ENCODE results near the gene SLC2A9.

Gene SLC2A9

DNA sequence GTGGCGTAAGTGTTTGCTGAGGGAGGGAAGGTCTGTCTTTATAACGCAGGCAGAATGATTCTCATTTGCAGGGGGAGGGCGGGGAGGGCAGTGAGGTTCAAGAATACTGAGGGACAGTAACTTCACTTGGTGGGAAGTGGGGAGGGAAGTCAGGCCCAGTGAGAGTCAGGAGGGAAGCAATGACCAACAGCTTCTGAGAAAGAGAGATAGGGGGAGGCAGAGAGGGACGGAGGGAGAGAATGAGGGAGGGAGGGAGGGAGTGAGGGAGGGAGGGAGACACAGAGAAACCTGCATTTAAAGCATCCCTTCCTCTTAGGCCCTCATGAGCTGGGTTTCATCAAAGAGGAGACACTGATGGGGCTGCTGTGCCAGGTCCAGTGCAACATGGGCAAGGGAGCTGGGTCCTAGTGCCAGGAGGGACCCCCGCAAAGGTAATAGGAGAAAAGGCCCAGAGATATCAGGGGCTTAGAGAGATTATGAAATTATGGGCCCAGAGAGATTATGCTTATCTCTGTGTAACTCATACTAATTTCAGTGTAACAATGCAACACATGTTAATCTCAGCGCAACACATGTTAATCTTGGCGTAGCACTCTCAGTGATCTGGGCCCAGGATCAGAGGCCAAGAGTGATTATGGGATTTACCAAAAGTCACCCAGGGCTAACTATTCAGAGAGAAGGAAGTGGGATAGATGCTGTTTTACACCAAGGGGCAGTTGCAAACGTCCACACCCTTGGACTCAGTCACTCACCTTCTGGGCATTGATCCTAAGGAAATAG, 127.8 kb downstream of the SLC2A9 start:
- no peak for DNase-seq (ENCODE audit: low read depth in 2 of 2)

DNA sequence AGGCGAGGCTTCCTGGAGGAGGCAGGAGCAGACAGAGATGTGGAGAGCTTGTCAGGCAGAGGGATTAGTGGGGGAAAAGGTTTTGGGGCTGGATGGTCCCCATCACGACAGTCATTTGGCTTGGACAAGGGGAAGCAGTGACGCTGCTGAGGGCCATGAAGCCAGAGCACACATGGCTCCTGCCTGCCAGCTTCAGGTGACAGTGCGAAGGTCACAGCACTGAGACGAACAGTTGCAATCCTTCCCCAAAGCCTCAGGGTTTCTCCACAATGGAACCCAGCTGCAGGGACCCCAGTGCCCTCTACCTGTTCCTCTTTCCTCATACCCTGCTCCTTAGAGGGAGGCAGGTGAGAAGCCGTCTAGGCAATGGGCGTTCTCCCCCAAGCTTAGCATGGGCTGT, 129.6 kb downstream of the SLC2A9 start:
- no peak for DNase-seq (ENCODE audit: low read depth in 2 of 2)

DNA sequence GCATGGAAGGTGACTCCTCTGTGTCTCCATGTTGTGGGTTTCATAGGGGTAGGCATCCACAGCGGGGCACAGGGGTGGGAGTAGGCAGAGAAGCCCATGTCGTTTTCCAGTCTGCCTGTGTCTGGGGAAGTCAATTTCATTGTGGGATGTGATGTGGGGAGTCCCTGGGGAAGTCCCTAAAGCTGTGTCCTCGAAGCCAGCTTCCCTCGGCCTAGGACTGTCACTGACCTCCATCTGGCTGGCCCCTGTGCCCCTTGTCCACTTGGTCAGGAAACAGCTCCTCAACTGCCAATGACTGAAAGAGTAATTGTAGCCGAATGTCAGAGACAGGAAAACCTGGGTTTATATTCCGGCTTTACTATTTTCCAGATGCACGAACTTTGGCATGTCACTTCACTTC, 130.2 kb downstream of the SLC2A9 start:
- DNase-seq (ENCODE audit: low read depth in 2 of 2): no peak

DNA sequence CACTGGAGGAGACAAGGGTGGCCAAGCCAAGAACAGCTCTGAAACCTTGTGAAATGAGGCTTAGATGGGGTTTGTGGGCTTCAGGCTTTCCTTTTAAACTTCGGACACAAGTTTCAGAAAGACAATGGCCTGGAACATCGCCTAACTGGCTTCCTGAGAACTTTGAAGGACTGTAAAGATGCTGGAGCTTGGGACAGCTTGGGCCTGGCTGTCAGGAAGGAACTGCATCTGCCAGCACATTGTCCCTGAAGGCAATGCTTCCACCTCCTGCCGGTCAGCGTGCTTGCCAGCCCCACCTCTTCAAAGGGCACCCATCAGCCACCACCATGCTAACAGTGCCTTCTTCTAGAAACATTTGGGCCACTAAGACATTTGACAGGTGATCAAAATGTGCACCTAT, 132.0 kb downstream of the SLC2A9 start:
- DNase-seq (ENCODE audit: low read depth in 2 of 2): no peak

DNA sequence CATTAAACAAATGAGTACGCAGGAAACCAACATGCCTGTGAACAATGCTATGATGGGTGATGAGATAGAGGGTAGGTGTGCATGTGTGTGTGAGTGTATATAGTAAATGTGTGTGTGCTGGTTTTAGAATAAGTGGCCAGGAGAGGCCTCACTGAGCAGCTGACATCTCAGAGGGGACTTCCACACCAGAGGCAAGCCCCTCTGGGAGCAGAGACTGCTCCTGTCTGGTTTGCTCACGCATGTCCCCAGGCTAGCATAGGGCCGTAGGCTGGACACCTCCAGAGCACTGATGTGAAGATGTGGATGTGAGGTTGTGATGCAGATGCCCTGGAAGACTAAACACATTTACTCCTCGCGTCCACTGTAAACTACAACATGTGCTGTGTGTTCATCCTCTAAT, 135.3 kb downstream of the SLC2A9 start:
- DNase-seq (ENCODE audit: low read depth in 2 of 2): no peak

DNA sequence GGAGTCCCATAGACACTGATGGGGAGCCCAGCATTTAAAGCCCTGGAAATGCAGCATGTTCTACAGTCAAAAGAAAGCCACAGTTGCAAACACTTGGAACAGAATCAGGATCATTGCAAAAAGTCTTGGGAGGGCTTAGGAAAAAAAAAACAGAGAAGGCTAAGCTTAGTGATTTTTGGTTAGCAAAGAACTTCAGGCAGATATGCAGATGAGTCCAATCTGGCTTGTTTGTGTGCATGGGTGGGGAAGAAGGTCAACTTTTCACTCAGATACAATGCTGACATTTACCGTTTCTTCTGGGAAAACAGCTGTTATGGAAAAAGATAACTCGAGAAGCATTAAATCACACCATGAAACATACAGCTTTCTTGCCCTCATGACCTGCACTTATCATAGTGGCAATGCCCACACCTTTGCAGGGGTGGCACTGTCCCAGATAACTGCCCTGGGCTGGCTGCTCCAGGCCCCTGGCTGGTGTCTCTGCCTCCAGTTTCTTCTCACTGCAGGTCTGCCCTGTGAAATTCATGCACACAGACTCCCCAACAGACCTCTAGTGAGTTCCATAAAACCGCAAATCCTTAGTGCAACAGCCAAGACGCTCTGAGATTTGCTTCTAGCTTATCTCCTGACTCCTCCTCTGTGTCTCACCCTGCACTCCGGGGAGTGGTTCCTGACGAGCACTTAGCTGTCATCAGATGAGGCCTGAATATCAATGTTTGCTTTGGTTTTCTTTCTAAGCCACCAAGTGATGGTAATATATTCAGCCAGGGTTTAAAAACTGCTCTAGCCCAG, 140.7 kb downstream of the SLC2A9 start:
- no peak for DNase-seq (ENCODE audit: low read depth in 2 of 2)

DNA sequence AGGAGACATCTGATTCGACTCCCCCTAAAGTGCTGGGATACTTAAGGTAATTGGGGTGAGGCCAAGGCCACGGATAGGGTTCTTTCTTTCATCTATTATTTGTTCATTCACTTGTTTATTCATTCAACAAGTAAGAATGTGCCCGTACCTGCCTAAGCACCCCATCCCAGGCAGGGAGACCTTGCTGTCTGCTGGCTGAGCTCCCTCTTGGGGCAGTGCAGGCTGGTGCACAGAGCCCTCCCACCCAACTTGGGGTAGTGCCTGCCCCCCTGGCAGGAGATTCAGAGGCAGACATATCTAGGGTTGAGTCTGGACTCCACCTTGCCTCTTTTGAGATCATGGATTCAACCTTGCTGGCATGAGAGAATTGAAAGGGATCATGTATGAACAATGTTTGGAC, 144.2 kb downstream of the SLC2A9 start:
- DNase-seq (ENCODE audit: low read depth in 2 of 2): no peak

DNA sequence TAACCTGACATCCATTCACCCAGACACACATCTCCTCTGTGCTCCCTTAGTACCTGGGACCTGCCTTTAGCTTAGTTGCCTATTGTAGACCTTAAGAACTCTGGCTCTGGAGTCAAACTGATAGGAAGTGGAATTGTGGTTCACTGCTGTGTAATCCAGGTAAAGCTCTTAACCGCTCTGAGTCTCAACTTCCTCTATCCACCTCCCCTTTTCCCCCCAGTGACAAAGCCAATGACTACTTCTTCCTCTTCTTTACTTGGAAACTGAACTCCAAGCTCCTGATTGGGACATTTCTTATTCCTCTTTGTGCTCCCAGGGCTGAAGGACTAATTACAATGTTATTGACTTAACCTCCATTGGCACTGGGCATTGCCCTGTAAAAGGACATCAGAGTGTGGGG, 145.8 kb downstream of the SLC2A9 start:
- no peak for DNase-seq (ENCODE audit: low read depth in 2 of 2)

DNA sequence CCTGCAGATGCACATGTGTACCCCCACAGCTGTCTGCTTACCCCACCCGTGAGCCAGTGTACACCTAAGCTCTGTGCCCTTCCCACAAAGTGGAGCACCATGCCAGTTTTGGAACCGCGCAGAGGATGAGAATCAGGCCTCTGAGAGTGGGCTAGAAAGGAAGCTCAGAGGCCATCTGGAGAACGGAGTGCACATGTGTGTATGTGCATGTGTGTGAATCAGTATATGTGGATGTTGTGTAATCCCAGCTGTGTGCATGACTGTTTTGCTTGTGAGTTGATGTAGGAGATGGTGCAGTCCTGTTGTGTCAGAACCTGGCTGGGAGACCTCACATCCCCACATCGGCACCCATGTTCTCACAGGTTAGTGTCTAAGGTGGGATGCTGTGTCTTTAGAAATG, 146.9 kb downstream of the SLC2A9 start:
- DNase-seq (ENCODE audit: low read depth in 2 of 2): no peak

DNA sequence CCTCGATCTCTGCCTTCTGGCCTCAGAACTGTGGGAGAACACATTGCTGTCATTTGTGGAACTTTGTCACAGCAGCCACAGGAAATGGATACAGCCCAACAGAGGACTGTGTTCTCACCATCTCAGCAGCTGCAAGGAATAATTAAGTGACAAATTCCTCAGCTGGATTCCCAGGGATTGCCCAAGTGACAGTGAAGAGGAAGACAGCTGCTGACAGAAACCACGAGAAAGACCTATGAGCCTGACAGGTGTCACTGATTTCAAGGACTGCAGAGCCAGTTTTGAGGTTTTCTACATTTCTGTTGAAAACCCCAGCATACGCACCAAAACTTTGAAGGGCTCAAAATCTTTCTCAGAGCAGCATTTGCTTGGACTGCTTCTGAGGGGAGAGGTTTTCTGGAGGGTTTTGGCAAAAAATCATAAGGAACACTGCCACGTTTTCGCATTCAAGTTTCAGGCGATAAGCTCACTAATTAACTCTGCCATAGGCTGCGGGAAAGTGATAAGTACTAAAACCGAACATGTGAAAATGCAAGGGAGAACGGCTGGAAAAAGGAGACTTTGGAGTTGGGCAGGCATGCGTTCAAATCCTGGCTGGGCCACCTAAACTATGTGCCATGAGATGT, 151.0 kb downstream of the SLC2A9 start:
- no peak for DNase-seq (ENCODE audit: low read depth in 2 of 2)

DNA sequence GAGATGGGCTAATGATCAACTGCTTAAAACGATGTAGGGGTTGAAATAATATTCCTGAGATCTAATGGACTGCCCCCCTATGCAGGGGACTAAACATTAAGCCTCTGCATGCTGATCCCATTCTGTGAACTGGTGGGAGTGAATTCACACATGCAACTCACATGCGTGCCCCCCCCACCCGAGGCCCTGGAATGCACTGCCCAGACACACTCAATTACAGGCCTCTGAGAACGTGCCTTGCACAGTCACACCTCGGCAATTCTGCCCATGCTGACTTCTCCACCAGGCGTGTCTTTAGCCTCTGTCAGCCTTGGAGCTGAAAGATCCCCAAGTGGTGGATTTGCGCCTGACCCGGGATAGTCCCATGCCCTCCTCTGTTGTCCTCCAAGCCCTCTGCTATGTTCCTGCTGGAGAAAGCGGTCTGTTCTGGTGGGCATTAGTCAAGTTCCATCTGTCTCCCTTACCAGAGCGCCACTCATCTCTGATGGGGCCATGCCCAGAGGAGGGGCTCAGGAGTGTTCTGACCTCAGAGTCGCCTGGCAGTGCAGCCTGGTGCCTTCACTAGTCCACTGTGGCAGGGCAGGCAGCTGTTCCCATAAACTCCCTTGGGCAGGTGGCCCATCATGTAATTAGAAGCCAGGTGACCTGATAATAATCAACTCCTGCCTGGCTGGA, 153.4 kb downstream of the SLC2A9 start:
- no peak for DNase-seq (ENCODE audit: low read depth in 2 of 2)

DNA sequence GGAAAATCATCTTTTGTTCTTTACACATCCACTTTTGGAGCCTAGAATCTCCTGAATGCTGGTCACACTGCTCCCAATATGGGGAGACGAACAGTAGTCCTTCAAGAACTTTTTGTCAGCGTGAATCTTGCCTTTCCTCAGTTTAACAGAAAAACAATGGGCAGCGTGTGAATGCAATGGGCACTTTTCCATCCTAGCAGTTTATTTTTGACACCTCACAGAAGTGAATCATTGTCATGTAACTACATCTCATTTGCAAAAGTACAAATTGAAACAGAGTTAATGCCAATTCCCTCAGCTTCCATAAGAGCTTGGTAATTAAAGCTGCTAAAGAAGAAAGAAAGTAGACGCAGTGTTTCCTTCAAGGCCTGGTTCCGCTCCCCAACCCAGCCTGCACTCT, 154.4 kb downstream of the SLC2A9 start:
- no peak for DNase-seq (ENCODE audit: low read depth in 2 of 2)

DNA sequence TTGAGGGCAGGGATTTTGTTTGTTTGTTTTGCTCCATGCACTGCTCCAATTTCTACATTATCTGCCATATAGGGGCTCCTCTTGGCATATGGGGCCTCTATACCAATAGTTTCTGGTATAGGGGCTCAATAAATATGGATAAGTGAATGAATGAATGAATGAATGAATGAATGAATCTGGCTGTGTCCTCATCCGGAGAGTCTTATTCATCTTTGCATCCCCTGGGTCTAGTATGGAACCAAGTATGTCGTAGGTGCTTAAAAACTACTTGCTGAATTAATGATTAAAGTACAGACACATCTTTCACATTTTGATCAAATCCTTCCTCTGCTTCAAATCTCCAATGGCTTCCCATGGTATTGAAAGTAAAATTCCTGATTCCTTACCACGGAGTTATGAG, 159.7 kb downstream of the SLC2A9 start:
- no peak for DNase-seq (ENCODE audit: low read depth in 2 of 2)

DNA sequence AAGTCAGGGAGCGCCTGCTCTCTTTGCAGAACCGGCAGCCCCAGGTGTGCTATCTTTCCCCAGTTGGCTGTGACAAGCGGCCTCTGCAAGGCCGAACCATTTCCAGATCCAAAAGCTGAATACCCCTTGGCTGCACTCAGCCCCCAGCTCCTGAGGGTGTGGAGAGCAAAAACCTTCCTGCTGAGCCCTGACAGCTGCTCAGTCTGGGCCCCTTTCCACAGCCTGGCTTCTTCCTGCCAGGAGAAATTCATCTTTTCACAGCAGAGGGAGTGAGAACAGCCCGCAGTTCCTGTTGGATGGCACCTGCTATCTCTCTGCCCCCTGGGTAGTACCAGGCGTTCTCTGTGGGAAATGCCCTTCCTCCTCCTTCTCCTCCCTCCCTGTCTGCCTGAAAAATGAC, 161.5 kb downstream of the SLC2A9 start:
- DNase-seq (ENCODE audit: low read depth in 2 of 2): no peak

DNA sequence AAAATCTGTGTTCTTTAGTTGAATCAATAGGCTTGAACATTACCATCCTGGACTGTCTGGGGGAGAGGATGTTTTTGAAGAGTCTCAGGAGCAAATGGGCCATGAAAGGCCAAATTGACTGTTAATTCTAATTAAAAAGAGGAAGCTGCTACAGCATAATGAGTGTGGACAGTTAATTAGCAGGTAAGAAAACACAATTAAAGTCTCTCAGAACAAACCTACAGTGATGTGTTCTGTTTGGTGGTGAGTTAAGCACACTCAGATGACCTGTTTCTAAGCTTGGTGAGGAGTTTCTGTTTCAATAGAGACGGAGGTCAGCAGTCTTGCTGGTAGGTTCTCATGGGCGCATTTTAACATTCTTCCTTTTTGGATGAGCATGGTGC, 171.8 kb downstream of the SLC2A9 start:
- DNase-seq (ENCODE audit: low read depth in 2 of 2): no peak

DNA sequence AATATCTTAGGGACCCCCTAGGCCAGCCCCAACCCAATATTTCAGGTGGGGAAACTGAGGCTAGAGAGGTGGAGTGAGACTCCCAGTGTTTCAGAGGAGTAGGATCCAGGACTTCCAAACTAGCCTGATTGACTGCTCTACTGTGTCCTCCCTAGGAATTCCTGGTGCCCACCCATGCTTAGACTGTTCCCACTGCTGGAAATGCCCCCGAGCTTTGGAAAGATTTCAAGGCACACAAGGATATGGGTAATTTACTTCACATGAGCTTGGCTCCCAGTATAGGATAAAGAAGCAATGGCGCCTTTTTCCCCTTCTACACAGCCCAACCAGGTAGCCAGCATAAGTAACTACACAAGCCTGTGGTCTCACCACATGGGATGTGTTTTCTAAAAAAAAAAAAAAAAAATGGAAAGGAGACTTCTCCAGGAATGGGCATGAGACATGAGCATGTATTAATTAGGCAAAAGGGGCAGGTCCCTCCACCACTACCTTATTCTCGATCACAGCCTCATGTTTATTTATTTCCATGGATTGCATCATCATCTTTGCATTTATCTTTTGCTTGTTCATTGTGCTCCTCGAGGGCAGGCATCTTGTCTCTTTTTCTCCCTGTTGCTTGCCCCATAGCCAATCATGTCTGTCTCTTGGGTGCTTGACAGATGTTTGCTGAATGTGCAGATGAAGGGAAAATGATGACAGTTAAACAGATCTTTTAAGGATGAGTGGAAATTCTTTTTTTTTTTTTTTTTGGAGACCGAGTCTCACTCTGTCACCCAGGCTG, 173.1 kb downstream of the SLC2A9 start:
- no peak for DNase-seq (ENCODE audit: low read depth in 2 of 2)

DNA sequence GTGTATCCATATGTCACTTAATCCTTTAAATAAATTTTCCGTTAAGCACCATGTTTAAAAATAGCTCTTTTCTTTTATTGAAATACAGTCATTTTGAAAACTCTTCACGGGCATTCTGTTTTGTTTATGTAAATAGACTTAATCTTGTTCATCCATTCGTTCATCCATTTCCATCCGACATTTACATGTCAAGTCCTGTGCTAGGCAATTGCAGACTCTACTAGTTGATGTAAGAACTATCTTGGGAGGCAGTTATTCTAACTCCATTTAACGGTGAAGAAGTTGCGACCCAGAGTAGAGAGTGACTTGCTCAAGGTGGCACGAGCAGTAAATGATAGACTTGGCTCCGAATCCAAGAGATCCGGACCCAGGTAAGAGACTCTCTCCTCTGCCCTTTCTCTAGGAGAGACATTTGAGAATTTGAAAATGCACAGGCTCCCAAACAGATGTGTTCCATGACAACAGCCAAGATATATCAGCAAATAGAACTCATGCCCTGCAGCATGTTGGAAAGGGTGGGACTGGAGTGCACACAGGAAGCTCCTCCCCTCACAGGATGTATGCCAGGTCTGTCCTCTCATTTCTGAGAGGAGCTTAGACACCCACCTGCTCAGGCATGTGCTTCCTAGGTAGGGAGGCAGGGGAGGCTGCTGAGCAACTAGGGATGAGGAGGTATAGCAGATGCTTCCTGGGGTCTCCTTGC, 175.4 kb downstream of the SLC2A9 start:
- no peak for DNase-seq (ENCODE audit: low read depth in 2 of 2)

DNA sequence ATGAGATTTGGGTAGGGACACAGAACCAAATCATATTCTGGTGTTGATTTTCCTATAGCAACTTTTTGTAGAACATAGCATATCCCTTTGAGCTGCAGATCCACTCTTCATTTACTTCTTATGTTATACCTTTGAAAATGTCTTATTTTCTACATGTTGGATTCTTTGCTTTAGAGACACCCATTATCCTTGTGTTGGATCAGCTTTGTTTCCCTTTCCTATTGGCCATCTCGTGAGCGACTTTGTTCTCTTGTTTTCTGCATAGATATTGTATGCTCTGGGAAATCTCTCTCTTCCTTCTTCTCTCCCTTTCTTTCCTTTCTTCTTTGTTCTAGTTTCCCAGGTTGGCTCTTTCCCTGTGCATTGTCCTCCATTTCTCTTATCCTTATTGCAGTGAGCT, 180.2 kb downstream of the SLC2A9 start:
- no peak for DNase-seq (ENCODE audit: low read depth in 2 of 2)

DNA sequence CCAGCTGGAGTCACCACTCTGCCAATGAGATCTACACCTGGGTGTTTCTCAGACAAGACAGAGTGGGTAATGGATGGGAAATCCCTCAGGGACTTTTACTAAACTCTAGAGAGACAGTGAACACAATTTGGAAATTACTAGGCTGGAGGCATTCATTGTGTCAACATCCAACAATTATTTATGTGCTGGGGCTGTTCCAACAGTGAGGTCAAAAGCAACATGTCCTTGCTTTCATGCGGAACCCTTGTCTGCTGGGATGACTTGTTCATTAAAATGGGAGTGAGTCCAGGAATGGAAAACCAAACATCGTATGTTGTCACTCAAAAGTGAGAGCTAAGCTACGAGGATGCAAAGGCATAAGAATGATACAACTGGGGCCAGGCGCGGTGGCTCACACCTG, 185.9 kb downstream of the SLC2A9 start:
- no peak for DNase-seq (ENCODE audit: low read depth in 2 of 2)

DNA sequence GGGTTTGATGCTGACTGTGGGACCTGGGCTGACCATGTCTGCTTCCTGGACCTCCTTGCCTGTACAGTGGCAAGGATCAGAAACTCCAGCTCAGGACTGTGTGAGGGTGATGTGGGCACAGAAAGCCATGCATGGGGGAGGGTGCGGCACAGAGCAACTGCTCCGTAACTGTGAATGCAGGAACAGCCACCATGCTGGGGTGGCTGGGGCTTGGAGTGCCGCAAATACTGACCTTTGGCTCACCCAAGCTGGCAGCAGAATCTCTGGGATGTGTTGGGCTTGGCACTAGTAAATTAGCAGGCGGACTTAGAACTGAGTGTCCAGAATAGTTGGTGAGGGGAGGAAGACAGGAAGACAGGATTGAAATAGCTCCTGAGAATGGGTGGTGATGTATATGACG, 187.9 kb downstream of the SLC2A9 start:
- DNase-seq (ENCODE audit: low read depth in 2 of 2): no peak

DNA sequence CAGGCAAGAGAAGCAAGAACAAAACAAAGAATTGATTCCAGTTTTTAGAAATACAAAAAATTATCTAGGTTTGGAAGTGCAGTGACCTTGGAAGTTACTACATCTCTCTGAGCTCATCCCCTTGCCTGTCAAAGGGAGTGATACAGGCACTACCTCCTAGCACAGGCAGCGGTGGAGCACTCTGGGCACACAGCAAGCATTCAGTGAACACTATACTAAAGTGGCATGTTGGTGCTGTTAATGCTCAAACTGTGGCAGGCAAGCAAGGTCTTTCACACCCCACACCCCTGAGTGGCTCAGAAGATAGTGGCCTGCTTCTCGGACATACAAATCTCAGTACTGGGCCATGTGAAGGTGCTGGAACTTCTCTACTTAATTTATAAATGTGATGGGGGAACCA, 188.7 kb downstream of the SLC2A9 start:
- DNase-seq (ENCODE audit: low read depth in 2 of 2): no peak
